Pulmonary artery endothelial cell (primary cell): ENCODE data around the gene BTBD9. TPM values are rescaled to one million over a fixed set of nuclear protein-coding genes. Genes with fewer than 3 reads are reported as not detected.

ENCODE experiments used
- DNase-seq: peaks from one replicate; pipeline ENCODE4 v3.0.0-alpha.2; 2011; ENCODE audit warnings: low read depth, low spot score
- total RNA-seq: library from RNA; depleted of rRNA; stranded (reverse); fragments of >200 nt; gene quantifications from 2 replicates; pipeline ENCODE4 v1.2.3, GENCODE V29; 2014

BTBD9 gene
- total RNA-seq, 1 donor from 2014 or later: 7.6 TPM

DNA sequence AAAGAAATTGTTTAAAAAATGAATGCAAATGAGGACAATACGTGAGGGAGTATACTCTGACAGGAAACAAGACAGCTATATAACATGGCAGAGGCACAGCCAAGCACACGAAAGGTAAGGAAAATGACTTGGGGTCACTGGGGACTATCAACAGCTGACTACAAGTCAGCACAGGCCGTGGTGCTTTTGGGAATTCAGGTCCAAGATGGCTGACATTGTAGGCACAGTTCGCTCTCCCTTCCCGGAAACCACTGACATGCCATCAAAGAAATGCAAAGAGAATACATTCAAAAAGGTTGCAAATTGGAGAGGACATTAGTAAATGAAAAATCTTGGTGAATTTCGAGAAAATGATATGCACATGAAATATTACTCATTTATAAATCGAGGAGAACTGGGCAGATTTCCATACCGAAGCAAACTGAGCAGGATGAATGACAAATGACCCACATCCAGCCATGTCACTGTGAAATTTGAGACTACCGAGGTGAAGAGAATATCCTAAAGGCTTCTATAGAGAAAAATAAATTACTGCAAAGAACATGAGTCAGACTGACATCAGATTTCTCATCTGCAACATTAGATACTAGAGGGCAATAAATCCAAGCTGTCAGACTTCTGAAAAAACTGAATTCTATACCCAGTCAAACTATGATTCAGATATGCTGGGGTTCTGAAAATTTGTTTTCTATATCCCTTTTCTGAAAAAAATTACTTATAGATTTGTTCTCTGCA lies 391.1 kb downstream of the BTBD9 start:
- no peak for DNase-seq

- no peak for DNase-seq
Observed at GRCh38 chr6:38245295-38245694, 394.4 kb downstream of the BTBD9 start.

GRCh38 chr6:38244869-38245268 lies 394.9 kb downstream of the BTBD9 start:
- DNase-seq: no peak

GRCh38 chr6:38241200-38241871 lies 398.4 kb downstream of the BTBD9 start:
- no peak for DNase-seq

GRCh38 chr6:38239719-38240451 lies 399.8 kb downstream of the BTBD9 start:
- DNase-seq: no peak

GRCh38 chr6:38236631-38237030 lies 403.1 kb downstream of the BTBD9 start:
- no peak for DNase-seq

DNA sequence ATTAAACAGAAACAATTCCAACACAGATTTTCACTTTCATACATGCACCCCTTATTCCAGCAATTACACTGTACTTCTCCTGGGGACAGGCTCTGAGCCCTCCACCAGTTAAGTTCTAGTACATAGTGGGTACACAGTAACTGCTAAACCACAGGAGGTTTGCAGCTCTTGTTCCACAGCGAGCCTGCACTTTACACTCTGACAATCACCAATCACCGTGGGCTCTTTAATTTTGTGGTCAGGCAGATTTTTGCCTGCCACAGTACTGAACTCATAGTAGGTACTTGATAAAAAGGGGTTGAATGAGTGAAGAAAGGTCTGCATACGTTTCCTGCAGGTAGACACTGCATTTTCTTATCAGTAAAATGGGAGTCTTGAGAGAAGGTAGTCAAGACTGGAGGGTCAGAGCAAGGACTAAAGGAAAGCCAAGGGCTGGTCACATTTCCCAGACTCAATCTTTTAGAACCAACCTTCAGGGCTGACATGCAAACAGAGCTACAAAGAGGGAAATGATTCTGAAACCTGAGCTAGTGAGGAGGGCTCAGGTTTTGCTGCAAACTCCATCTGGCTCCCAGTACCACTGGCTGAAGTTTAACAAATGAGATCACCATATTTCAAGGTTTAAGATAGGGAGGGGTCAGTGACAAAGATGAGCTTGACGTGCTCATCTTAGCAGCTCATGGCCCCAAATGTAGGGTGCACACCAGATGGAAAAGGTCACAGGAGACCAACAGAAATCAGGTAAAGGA lies 404.6 kb downstream of the BTBD9 start:
- no peak for DNase-seq

DNA sequence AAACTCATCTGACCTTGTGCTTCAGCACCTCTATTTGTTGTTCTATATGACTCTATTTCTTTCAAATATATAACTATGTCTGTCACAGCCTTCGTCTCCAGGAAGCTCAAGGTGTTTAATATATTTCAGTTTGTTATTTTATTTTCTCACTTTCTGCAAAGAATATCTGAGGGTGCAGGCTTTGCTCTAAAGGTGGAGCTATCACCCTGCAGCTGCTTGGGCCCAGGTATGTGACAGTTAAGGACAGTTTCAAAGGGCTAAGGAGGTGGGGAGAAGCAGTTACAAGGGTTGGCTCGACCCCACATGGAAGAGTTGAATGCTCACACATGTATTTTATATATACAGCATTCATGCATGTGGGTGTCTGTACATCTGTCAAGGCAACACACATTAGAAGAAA lies 405.6 kb downstream of the BTBD9 start:
- no peak for DNase-seq

- no peak for DNase-seq
Observed at GRCh38 chr6:38233161-38233791, 406.5 kb downstream of the BTBD9 start.

- no peak for DNase-seq
Observed at GRCh38 chr6:38225766-38226165, 414.0 kb downstream of the BTBD9 start.

DNA sequence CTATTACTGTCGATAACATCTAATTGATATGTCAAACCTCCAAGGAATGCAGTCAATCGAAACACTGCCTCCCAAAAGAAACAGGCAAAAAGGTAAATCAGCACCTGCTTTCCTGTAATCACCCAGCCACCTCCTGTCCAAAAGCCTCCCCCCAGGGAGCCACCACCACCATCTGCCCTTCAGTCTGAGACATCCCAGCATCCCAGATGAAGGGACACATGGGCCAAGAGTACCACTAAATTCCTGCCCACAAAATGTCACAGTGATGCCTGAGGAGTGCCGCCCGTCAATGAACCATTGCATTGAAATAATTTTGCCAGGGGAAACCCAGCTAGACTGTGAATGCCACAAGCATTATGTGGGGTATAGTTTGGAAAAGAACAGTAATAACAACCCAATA lies 418.5 kb downstream of the BTBD9 start:
- no peak for DNase-seq

DNA sequence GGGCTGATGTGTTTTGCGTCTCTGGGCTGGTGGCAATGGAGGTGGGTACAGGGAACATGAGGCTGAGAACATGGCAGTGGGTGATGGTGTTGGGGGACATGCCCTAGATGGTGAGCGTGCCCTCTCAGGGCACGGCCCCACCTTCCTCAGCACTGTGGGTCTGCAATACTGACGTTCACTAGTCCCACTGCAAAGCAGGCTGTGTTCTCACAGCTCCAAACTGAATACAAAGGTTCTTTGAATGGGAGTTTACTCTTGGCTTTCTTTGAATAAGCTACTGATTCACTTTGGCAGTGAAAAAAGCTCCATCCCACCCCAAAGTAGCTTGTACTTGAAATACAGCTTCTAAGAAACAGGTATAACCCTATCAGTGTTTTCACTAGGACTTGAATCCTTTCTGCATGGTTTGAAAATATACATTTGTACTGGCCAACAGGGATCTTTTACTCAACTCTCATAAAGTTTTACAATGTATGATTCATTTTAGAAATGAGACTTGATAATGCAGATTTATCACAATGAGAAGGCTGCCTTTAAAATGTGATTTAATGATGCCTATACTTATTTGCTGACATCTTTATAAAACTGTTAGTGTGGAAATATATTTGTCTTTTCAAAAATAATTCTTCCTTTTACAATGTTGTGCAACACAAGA lies 419.5 kb downstream of the BTBD9 start:
- no peak for DNase-seq

- no peak for DNase-seq
Observed at GRCh38 chr6:38218235-38218634, 421.5 kb downstream of the BTBD9 start.

GRCh38 chr6:38216451-38216850 lies 423.3 kb downstream of the BTBD9 start:
- no peak for DNase-seq

DNA sequence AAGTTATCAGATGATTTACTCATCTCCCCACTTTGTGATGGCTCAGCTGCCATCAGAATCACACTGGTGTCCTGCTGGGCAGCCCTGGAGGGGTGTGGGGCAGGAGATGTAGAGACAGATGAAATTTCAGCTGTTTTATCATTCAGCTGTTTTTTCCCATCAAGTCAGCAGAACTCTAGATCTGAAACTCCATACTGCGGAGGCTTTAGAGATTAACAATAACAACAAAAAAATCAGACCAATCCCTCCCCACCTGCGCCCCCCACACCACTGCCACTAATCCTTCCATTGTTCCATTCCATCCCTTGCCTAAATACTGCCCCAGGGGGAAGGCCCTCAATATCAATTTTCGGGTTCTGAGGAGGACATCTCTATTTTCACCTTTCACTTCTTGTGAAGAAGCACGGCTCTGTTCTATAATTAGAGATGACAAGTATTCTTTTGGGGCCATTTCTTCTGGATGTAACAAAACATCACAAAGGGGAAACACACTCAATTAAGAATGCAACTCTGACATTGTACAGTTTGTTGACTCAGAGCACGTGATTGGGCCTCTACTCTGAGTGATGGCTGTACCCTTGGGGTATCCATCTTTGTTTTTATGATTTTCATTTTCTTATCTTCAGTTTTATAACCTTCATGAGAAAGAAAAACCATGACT lies 423.9 kb downstream of the BTBD9 start:
- DNase-seq: no peak

- DNase-seq: no peak
Observed at GRCh38 chr6:38215225-38215624, 424.5 kb downstream of the BTBD9 start.

GRCh38 chr6:38214159-38214558 lies 425.6 kb downstream of the BTBD9 start:
- DNase-seq: no peak

- DNase-seq: no peak
Observed at GRCh38 chr6:38213251-38213658, 426.5 kb downstream of the BTBD9 start.

DNA sequence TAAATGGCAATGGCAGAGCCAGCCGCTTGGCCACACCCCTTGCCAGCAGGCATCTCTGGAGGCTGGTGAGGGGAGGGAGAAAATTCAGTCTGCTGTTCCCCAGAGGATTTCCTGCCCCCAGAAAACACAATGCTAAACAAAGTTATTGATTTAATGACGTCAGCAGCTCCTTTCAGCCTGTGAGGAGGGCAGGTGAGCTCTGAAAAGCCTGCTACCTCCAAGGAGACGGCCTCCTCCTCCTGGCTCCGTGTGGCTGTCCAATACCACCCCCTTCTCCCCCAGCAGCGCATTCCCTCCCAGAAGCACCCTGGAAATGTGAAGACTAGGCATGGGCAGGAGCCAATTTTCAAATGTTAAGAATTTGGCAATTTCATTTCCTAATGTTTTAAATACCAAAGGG lies 427.1 kb downstream of the BTBD9 start:
- DNase-seq: peak; percentile 61

- DNase-seq: no peak
Observed at GRCh38 chr6:38212116-38212515, 427.6 kb downstream of the BTBD9 start.
